Measurements from ENCODE around the gene TRIM66.
A peak's percentile ranks its signal among the peaks of the same experiment; 100 is the strongest.

Gene TRIM66

DNA sequence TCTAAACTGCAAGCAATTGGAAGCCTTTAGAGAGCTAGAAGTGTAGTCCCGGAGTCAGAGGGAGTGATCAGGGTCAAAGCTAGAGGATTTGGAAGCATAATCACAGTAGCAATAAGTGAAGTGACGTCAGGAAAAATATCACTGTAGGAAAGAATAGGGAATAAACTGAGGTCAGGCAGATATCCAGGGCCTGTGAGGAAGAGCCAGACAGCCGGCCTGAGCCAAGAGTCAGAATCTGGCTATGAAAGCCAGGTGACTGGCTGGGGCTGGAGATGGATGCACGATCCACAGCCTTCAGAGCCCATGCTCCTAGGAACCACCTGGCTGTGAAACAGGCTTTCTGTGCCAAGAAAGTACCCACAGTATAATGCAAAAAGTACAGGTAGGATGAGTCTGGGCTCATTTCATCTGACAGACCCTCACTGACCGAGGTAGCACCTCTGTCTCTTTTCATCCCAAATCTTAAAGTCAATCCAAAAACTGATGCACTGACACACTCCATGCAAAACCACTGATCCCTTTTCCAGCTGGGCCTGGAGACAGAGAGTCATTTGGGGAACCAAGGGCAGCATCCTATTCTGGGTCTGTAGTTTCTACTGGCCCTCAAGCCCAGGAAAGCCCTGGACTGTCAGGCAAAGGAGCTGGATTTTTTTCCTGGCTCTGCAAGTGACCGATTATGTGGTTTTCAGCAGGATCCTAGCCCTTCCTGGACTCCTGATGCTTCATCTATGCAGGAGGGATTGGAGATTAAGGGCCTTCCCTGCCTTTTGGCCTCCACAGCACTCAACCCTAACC, 21.3 kb downstream of the TRIM66 start:
- no peak for TF ChIP-seq CTCF (IDR thresholded peaks at IDR 0.05; ENCODE audit: low read length, missing control alignments)
- no peak for DNase-seq (ENCODE audit: low read depth)
- no peak overlapping the region for H3K4me3 ChIP-seq (replicated peaks; ENCODE audit: low read depth, low read length)

GRCh38 chr11:8658321-8659057, 24.0 kb downstream of the TRIM66 start:
- no peak overlapping the region for H3K4me3 ChIP-seq (replicated peaks; ENCODE audit: low read depth, low read length)
- DNase-seq (ENCODE audit: low read depth): no peak
- TF ChIP-seq CTCF (IDR thresholded peaks at IDR 0.05; ENCODE audit: low read length, missing control alignments): no peak

- no peak overlapping the region for H3K4me3 ChIP-seq (replicated peaks; ENCODE audit: low read depth, low read length)
- DNase-seq (ENCODE audit: low read depth): no peak
- no peak for TF ChIP-seq CTCF (IDR thresholded peaks at IDR 0.05; ENCODE audit: low read length, missing control alignments)
These were observed 26.2 kb downstream of the TRIM66 start for GRCh38 chr11:8656291-8656690.

DNA sequence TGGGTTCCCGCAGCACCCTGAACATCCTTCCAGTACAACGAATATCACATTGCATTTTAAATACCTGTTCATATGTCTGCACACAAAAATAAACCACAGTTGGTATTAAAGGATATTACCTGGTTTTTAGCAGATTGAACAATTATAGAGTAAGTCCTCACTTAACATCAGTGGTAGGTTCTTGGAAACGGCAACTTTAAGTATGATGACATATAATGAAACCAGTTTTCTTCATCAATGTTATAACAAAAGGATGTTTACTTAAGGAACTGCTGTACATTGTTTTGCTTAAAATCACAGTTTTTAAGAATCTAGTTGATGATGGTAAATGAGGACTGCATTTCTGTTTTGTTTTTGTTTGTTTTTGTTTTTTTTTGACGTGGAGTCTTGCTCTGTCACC, 28.0 kb downstream of the TRIM66 start:
- H3K4me3 ChIP-seq (replicated peaks; ENCODE audit: low read depth, low read length): no peak overlapping the region
- TF ChIP-seq CTCF (IDR thresholded peaks at IDR 0.05; ENCODE audit: low read length, missing control alignments): no peak
- no peak for DNase-seq (ENCODE audit: low read depth)

GRCh38 chr11:8652140-8652539, 30.3 kb downstream of the TRIM66 start:
- TF ChIP-seq CTCF (IDR thresholded peaks at IDR 0.05; ENCODE audit: low read length, missing control alignments): no peak
- H3K4me3 ChIP-seq (replicated peaks; ENCODE audit: low read depth, low read length): no peak overlapping the region
- DNase-seq (ENCODE audit: low read depth): peak; percentile 79

DNA sequence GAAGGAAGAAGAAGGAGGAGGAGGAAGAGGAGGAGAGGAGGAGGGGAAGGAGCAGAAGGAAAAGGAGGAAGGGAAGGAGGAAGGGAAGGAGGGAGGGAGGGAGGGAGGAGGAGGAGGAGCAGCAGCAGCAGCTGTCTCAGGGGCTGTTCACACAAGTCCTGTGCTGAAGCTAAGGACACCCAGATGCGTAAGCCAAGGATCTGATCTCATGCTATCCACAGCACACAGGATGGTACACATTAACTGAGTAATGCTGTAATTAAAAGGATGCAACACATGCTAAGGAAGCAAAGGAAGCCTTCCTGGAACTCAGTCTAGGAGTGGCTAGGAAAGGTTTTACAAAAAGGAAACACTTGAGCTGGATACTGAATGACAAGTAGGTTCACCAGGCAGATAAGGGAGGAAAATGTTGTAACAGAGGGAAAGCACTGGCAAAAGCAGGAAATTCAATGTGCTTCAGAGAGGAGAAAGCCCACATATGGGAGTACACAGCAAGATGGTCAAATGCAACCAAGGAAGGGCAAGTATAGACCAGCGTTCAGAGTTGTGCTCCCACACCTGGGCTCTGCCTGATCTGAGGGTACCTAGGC, 32.0 kb downstream of the TRIM66 start:
- TF ChIP-seq CTCF (IDR thresholded peaks at IDR 0.05; ENCODE audit: low read length, missing control alignments): no peak
- H3K4me3 ChIP-seq (replicated peaks; ENCODE audit: low read depth, low read length): no peak overlapping the region
- peak; percentile 52 for DNase-seq (ENCODE audit: low read depth)

All from fibroblast of pulmonary artery (primary cell).